K562 (cell line): ENCODE data around the gene OCSTAMP. TPM values are rescaled to one million over a fixed set of nuclear protein-coding genes. Genes with fewer than 3 reads are reported as not detected.

Experiments
- ATAC-seq: fragments of 200-7000 bp; cut with Tn5 transposase; 3 replicates; pipeline ENCODE4 v1.9.1; 2020; ENCODE audit warnings: moderate library complexity
- BruUV-seq: library from RNA; stranded (reverse); fragments of 400-500 nt; replicated peaks from 2 replicates; lab custom pipeline; 2021; lab: Mats Ljungman, UMichigan
- CTCF ChIA-PET: fragments of 300-600 bp; formaldehyde crosslinking; extraction: SDS; loops from one replicate; lab custom pipeline; 2021; ENCODE audit warnings: low intra/inter-chr PET ratio; lab: Yijun Ruan, JAX
- POLR2A ChIA-PET: fragments of 300-600, 350-650 bp; sonication (Branson Sonifier 250); formaldehyde crosslinking; extraction: SDS; loops from one replicate; lab custom pipeline; 2021; ENCODE audit warnings: antibody characterized with exemption, inconsistent platforms; lab: Yijun Ruan, JAX
- DNase-seq, 4 experiments: peaks; one replicate each; pipeline versions ENCODE4 v3.0.0 to v3.0.0-alpha.2; 2011 to 2018; ENCODE audit warnings: low spot score in 3 of 4, mixed read lengths in 3 of 4; ENCODE audit errors: extremely low read depth in 1 of 4
- FAIRE-seq: peaks from 2 replicates; lab custom pipeline; 2011; peaks lifted over from hg19 to GRCh38; lab: Jason Lieb, UNC
- H2AFZ ChIP-seq: 2 replicates; pipeline ENCODE4 v1.6.0; 2011; ENCODE audit warnings: low read depth, low read length, control low read depth, inconsistent platforms
- H3K27ac ChIP-seq: fragments of 200-600 bp; 3 replicates; pipeline ENCODE4 v1.8.0; 2011; ENCODE audit warnings: low read depth, mild to moderate bottlenecking, control low read depth, inconsistent platforms, low read length, moderate library complexity, mixed read lengths; ENCODE audit errors: extremely low read depth
- H3K27me3 ChIP-seq, 2 experiments: fragments of 300-600 bp in 1 of 2; 2 replicates in 1 of 2; 3 replicates in 1 of 2; pipeline versions ENCODE4 v1.6.0 to v1.8.0; 2011; ENCODE audit warnings: inconsistent platforms in 2 of 2, low read length in 2 of 2, mild to moderate bottlenecking in 1 of 2, mixed read lengths in 1 of 2, moderate library complexity in 1 of 2; ENCODE audit not compliant: control insufficient read depth in 2 of 2, insufficient read depth in 2 of 2
- H3K36me3 ChIP-seq: fragments of 300-600 bp; 3 replicates; pipeline ENCODE4 v1.8.0; 2011; ENCODE audit warnings: mild to moderate bottlenecking, low read length, inconsistent platforms; ENCODE audit not compliant: control insufficient read depth, insufficient read depth
- H3K4me1 ChIP-seq, 2 experiments: fragments of 200-600 bp in 1 of 2; replicated peaks in 1 of 2; 2 replicates in 1 of 2; 3 replicates in 1 of 2; pipeline versions ENCODE4 v1.5.1 to v1.8.0; 2011; ENCODE audit warnings: inconsistent platforms in 2 of 2, low read length in 2 of 2, mild to moderate bottlenecking in 1 of 2, mixed read lengths in 1 of 2, moderate library complexity in 1 of 2; ENCODE audit not compliant: control insufficient read depth in 2 of 2, insufficient read depth in 2 of 2
- H3K4me2 ChIP-seq: 2 replicates; pipeline ENCODE4 v1.6.1; 2011; ENCODE audit warnings: low read length, control low read depth, inconsistent platforms, mixed read lengths; ENCODE audit not compliant: insufficient read depth
- H3K4me3 ChIP-seq: fragments of 200-600 bp; sonication (generic), shearing (Covaris generic); 2 replicates; pipeline ENCODE4 v1.5.1; 2016; ENCODE audit warnings: control low read depth, inconsistent platforms
- H3K79me2 ChIP-seq: fragments of 200-600 bp; 3 replicates; pipeline ENCODE4 v1.8.0; 2011; ENCODE audit warnings: low read length, inconsistent platforms; ENCODE audit not compliant: control insufficient read depth, insufficient read depth
- H3K9ac ChIP-seq, 2 experiments: 2 replicates each; pipeline versions ENCODE4 v1.6.0 to v1.6.1; 2011; ENCODE audit warnings: low read depth in 2 of 2, low read length in 2 of 2, control low read depth in 1 of 2, inconsistent platforms in 1 of 2, mild to moderate bottlenecking in 1 of 2, mixed read lengths in 1 of 2; ENCODE audit not compliant: insufficient read depth in 1 of 2
- H3K9me1 ChIP-seq: one replicate; pipeline ENCODE4 v1.6.0; 2011; ENCODE audit warnings: inconsistent platforms, mild to moderate bottlenecking, low read length, moderate library complexity; ENCODE audit not compliant: control insufficient read depth, insufficient read depth
- H3K9me3 ChIP-seq: replicated peaks from 2 replicates; pipeline ENCODE4 v1.5.1; 2011; ENCODE audit warnings: low read depth, low read length, inconsistent platforms; ENCODE audit not compliant: control insufficient read depth, insufficient read depth
- H4K20me1 ChIP-seq: replicated peaks from 2 replicates; pipeline ENCODE4 v1.6.1; 2011; ENCODE audit warnings: low read length, inconsistent platforms, mixed read lengths; ENCODE audit not compliant: control insufficient read depth, insufficient read depth
- BRF2 ChIP-seq: IDR thresholded peaks from 3 replicates; pipeline ENCODE4 v1.6.1; 2011; ENCODE audit warnings: borderline replicate concordance, mild to moderate bottlenecking; ENCODE audit not compliant: insufficient read length, insufficient read depth
- CEBPB ChIP-seq: fragments of 450-650 bp; IDR thresholded peaks from 2 replicates; pipeline ENCODE4 v1.6.1; 2016; ENCODE audit warnings: missing genetic modification characterization, missing compliant biosample characterization
- CEBPG ChIP-seq, 3 experiments: fragments of 200-800 bp in 1 of 3; sonication (Bioruptor generic) in 1 of 3; sonication (generic) in 1 of 3; formaldehyde crosslinking in 1 of 3; IDR thresholded peaks in 2 of 3; conservative IDR thresholded peaks in 1 of 3; 2 replicates each; pipeline versions ENCODE4 v1.6.1 to v1.8.0; 2016 to 2022; ENCODE audit warnings: missing compliant biosample characterization in 2 of 3, missing genetic modification characterization in 2 of 3, mild to moderate bottlenecking in 1 of 3, missing genetic modification reagents in 1 of 3
- WGBS: fragments of 100-300 bp; shearing (Covaris generic); methylation state at CpG from one replicate; pipeline ENCODE4 v1.1.6; 2016; ENCODE audit warnings: low coverage, mixed read lengths; ENCODE audit not compliant: insufficient coverage; ENCODE audit errors: missing lambda C conversion rate; 5-methylcytosine and 5-hydroxymethylcytosine counted together
- in situ Hi-C: fragments of 300-500 bp; cut with MboI; formaldehyde crosslinking; loops from 4 replicates; pipeline ENCODE4 v1.15.0; 2018; ENCODE audit warnings: inconsistent platforms, mixed read lengths
- intact Hi-C: fragments of 100-400 bp; cut with micrococcal nuclease; formaldehyde crosslinking; loops from 2 replicates; pipeline ENCODE4 v1.14.2; 2022
- polyA plus RNA-seq, 8 experiments: library from polyadenylated mRNA; depleted of rRNA in 4 of 8; stranded (reverse) in 5 of 8; unstranded in 3 of 8; fragments of >200 nt; fragmentation: Nextera tagmentation in 2 of 8; fragmentation: Illumina TruSeq in 1 of 8; extraction: Ambion mirVana in 2 of 8; extraction: Trizol in 1 of 8; gene quantifications; 2 replicates each; pipeline versions ENCODE4 v1.2.1 to v1.2.3, GENCODE V29; 2011 to 2014; ENCODE audit warnings: inconsistent platforms in 1 of 8, missing spikeins in 1 of 8
- total RNA-seq, 7 experiments: library from RNA; depleted of rRNA in 6 of 7; stranded (reverse); fragments of >200 nt in 6 of 7; fragmentation: Illumina TruSeq in 2 of 7; extraction: Trizol in 2 of 7; gene quantifications; 2 replicates each; pipeline versions ENCODE4 v1.2.1 to v1.2.3, GENCODE V29; 2011 to 2021; ENCODE audit warnings: low replicate concordance in 1 of 7

The OCSTAMP gene
- total and polyA plus RNA-seq, 9 of the 15 experiments (the other 6 are each of a cell fraction or from before 2014, with no cell fraction given), result not detected

DNA sequence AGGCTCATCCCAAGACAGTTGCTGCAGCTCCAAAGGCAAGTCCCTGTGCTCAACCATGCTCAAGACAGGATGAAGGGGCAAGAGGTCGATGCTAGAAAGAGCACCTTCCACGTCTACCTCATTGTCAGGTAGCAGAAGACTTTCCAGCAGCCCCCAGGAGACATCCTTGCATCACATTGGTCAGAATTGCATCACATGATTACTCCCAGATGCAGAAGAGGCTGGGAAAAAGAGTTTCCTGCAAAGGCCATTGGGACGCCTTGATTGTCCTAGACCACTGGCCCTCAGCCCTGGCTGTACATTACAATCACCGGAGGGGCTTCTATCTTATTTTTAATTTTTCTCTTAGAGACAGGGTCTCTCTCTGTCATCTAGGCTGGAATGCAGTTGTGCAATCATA, 19.8 kb downstream of the OCSTAMP start:
- Histone ChIP-seq H3K4me1 (no peaks in the 10 kb centered on the region), H3K9me3 (no peaks in the 10 kb centered on the region), H3K4me2 (no peak overlapping the region), H2AFZ (no peak overlapping the region), H3K27me3 (peaks cover 0 to 8% of the 10 kb centered on the region in 2 experiments; a peak in 1 of 5 replicates)
- no peak for FAIRE-seq
- CTCF ChIA-PET, result no interaction called here
- in situ Hi-C loops, result no loop called here
- peak; percentile 54; the same call in 1 of the 2 replicates for TF ChIP-seq CEBPB (tag)
- TF ChIP-seq CEBPG (CRISPR knock-in tag; IDR thresholded peaks at IDR 0.05), result peak; percentile 20; the same call in 1 of the 2 replicates
- TF ChIP-seq CEBPG (tag; conservative IDR thresholded peaks at IDR 0.05 in 1 of 2, IDR thresholded peaks at IDR 0.05 in 1 of 2), result peak; percentile 52; a peak in 1 of 4 replicates
- no peak for TF ChIP-seq BRF2
- TF ChIP-seq, all 486 proteins: peak for 2
- no peaks in the 10 kb centered on the region for H3K79me2 ChIP-seq
- DNase-seq, result no peak
- no peaks in the 10 kb centered on the region for H3K36me3 ChIP-seq
- intact Hi-C loops, result no loop called here
- BruUV-seq, result no TSS peak
- POLR2A ChIA-PET, result no interaction called here
- ATAC-seq, result no peak
- H3K9me1 ChIP-seq, result no peaks in the 10 kb centered on the region
- H3K27ac ChIP-seq, result no peak overlapping the region
- no peaks in the 10 kb centered on the region; the same call in 1 of the 2 replicates for H4K20me1 ChIP-seq
- H3K9ac ChIP-seq, result no peak overlapping the region
- no peak overlapping the region for H3K4me3 ChIP-seq
- WGBS, result 1% methylated on average over 4 of the region's 4 CpGs
